PC-9 (cell line): ENCODE results near the gene AVL9. TPM values are rescaled to one million over a fixed set of nuclear protein-coding genes. Genes with fewer than 3 reads are reported as not detected.

Experiments used
- BruUV-seq: library from RNA; stranded (reverse); fragments of 400-500 nt; replicated peaks from 2 replicates; lab custom pipeline; 2021; lab: Mats Ljungman, UMichigan
- CTCF ChIA-PET: fragments of 300-600 bp; sonication (Branson Sonifier 250); formaldehyde crosslinking; loops from one replicate; lab custom pipeline; 2022; ENCODE audit warnings: antibody characterized with exemption; lab: Charles Lee
- POLR2A ChIA-PET: fragments of 300-600 bp; sonication (Branson Sonifier 250); formaldehyde crosslinking; loops from one replicate; lab custom pipeline; 2022; ENCODE audit warnings: antibody characterized with exemption; ENCODE audit not compliant: unreplicated experiment; lab: Charles Lee
- DNase-seq, 2 experiments: peaks; one replicate each; pipeline versions ENCODE4 v3.0.0 to v3.0.0-alpha.2; 2015 to 2022; ENCODE audit warnings: mixed read lengths in 1 of 2
- H2AFZ ChIP-seq: fragments of 200-600 bp; sonication (generic); 2 replicates; pipeline ENCODE4 v1.8.1; 2017; ENCODE audit warnings: antibody characterized with exemption
- H3F3A ChIP-seq: fragments of 200-600 bp; sonication (generic); 2 replicates; pipeline ENCODE4 v1.8.1; 2017; ENCODE audit warnings: antibody characterized with exemption, mild to moderate bottlenecking, low read depth; ENCODE audit not compliant: insufficient read depth
- H3K27ac ChIP-seq: fragments of 200-600 bp; sonication (generic); 2 replicates; pipeline ENCODE4 v1.6.1; 2016; ENCODE audit warnings: mixed run types
- H3K27me3 ChIP-seq: fragments of 200-600 bp; sonication (generic); 2 replicates; pipeline ENCODE4 v1.6.1; 2016; ENCODE audit warnings: low read depth, mixed run types; ENCODE audit not compliant: insufficient read depth
- H3K36me3 ChIP-seq: fragments of 200-600 bp; sonication (generic); 2 replicates; pipeline ENCODE4 v1.6.1; 2016; ENCODE audit warnings: low read depth, mixed run types
- H3K4me1 ChIP-seq: fragments of 200-600 bp; sonication (generic); replicated peaks from 2 replicates; pipeline ENCODE4 v1.6.1; 2016; ENCODE audit warnings: mixed run types; ENCODE audit not compliant: insufficient read depth
- H3K4me2 ChIP-seq: fragments of 200-600 bp; sonication (generic); 2 replicates; pipeline ENCODE4 v1.6.1; 2017; ENCODE audit warnings: mixed run types
- H3K4me3 ChIP-seq: fragments of 200-600 bp; sonication (generic); 2 replicates; pipeline ENCODE4 v1.6.1; 2016; ENCODE audit warnings: mixed run types
- H3K79me2 ChIP-seq: fragments of 200-600 bp; sonication (generic); 2 replicates; pipeline ENCODE4 v1.6.1; 2017; ENCODE audit warnings: low read depth, mixed run types
- H3K9me2 ChIP-seq: fragments of 200-600 bp; sonication (generic); 2 replicates; pipeline ENCODE4 v1.8.1; 2017; ENCODE audit warnings: mild to moderate bottlenecking; ENCODE audit not compliant: insufficient read depth
- H3K9me3 ChIP-seq: fragments of 200-600 bp; sonication (generic); 2 replicates; pipeline ENCODE4 v1.8.1; 2016; ENCODE audit warnings: low read depth; ENCODE audit not compliant: insufficient read depth
- H4K20me1 ChIP-seq: fragments of 200-600 bp; sonication (generic); 2 replicates; pipeline ENCODE4 v1.8.1; 2017; ENCODE audit not compliant: insufficient read depth
- CTCF ChIP-seq: fragments of 200-600 bp; sonication (generic); conservative IDR thresholded peaks from 2 replicates; pipeline ENCODE4 v1.6.1; 2017; ENCODE audit warnings: mixed run types, antibody characterized with exemption, mild to moderate bottlenecking, moderate library complexity
- EZH2 ChIP-seq: fragments of 200-600 bp; sonication (generic); IDR thresholded peaks from 2 replicates; pipeline ENCODE4 v1.8.0; 2017; ENCODE audit warnings: antibody characterized with exemption, low read depth
- intact Hi-C: fragments of 100-400 bp; cut with micrococcal nuclease; formaldehyde crosslinking; loops from one replicate; pipeline ENCODE4 v1.10.0; 2022; ENCODE audit not compliant: unreplicated experiment
- total RNA-seq: library from RNA; stranded (reverse); gene quantifications from 2 replicates; pipeline ENCODE4 v1.2.3, GENCODE V29; 2021

Gene AVL9
- total RNA-seq, 1 experiment from 2014 or later, result 57.1 TPM

GRCh38 chr7:32611201-32612099, 116.2 kb downstream of the AVL9 start:
- H3K4me2 ChIP-seq, result no peak overlapping the region
- no peaks in the 10 kb centered on the region for H3K79me2 ChIP-seq
- BruUV-seq, result no TSS peak
- no peaks in the 10 kb centered on the region for H3K27me3 ChIP-seq
- H3K4me1 ChIP-seq, result peaks cover 4% of the 10 kb centered on the region
- H3K27ac ChIP-seq, result no peak overlapping the region
- DNase-seq, result no peak
- no peaks in the 10 kb centered on the region for H3K36me3 ChIP-seq
- no peaks in the 10 kb centered on the region for H4K20me1 ChIP-seq
- CTCF ChIA-PET, result no interaction called here
- H3K9me2 ChIP-seq, result 0 out of 2 replicates have a peak, but pooled peaks cover 4% of the 10 kb centered on the region
- H3F3A ChIP-seq, result no peaks in the 10 kb centered on the region
- intact Hi-C loops, result no loop called here
- H3K9me3 ChIP-seq, result no peaks in the 10 kb centered on the region
- H3K4me3 ChIP-seq, result no peak overlapping the region
- no peak for TF ChIP-seq EZH2
- TF ChIP-seq CTCF, result no peak
- no peak overlapping the region for H2AFZ ChIP-seq
- POLR2A ChIA-PET, result interaction anchor here (0.5 kb wide), 1 partner anchor 13 kb away, joined by 5 read pairs; no protein-coding TSS in a partner anchor

GRCh38 chr7:32616625-32617024, 121.3 kb downstream of the AVL9 start:
- no TSS peak for BruUV-seq
- H3K4me1 ChIP-seq, result peaks cover 11% of the 10 kb centered on the region
- no peaks in the 10 kb centered on the region for H3K9me3 ChIP-seq
- H4K20me1 ChIP-seq, result no peaks in the 10 kb centered on the region
- H3K4me3 ChIP-seq, result no peak overlapping the region
- TF ChIP-seq CTCF, result no peak
- TF ChIP-seq EZH2, result no peak
- H3K36me3 ChIP-seq, result no peaks in the 10 kb centered on the region
- peak; percentile 54 to 85 for DNase-seq
- POLR2A ChIA-PET, result interaction anchor here (0.7 kb wide), 1 partner anchor 121 kb away, joined by 5 read pairs; the partner anchor contains the start of gene AVL9
- no peaks in the 10 kb centered on the region for H3F3A ChIP-seq
- peak overlapping the region; percentile 48 for H3K27ac ChIP-seq
- no peaks in the 10 kb centered on the region for H3K79me2 ChIP-seq
- no peaks in the 10 kb centered on the region for H3K9me2 ChIP-seq
- intact Hi-C loops, result no loop called here
- 0 out of 2 replicates have a peak overlapping the region, but pooled peaks have one; percentile 6 for H3K4me2 ChIP-seq
- CTCF ChIA-PET, result no interaction called here
- no peak overlapping the region for H2AFZ ChIP-seq
- no peaks in the 10 kb centered on the region for H3K27me3 ChIP-seq

GRCh38 chr7:32618470-32618869, 123.2 kb downstream of the AVL9 start:
- no peak overlapping the region for H3K4me3 ChIP-seq
- H3K79me2 ChIP-seq, result no peaks in the 10 kb centered on the region
- no peak overlapping the region for H3K4me2 ChIP-seq
- no peak overlapping the region for H2AFZ ChIP-seq
- no peaks in the 10 kb centered on the region for H4K20me1 ChIP-seq
- no peaks in the 10 kb centered on the region for H3F3A ChIP-seq
- DNase-seq, result no peak
- no peaks in the 10 kb centered on the region for H3K9me2 ChIP-seq
- no peaks in the 10 kb centered on the region for H3K9me3 ChIP-seq
- H3K27me3 ChIP-seq, result no peaks in the 10 kb centered on the region
- ChIA-PET POLR2A (no interaction called here), CTCF (no interaction called here)
- H3K36me3 ChIP-seq, result no peaks in the 10 kb centered on the region
- H3K27ac ChIP-seq, result no peak overlapping the region
- intact Hi-C loops, result no loop called here
- no TSS peak for BruUV-seq
- TF ChIP-seq EZH2, result no peak
- H3K4me1 ChIP-seq, result peaks cover 11% of the 10 kb centered on the region
